Measurements from ENCODE around the gene SGPP2.
"Not testable (repeated sequence)": the region's sequence is repeated elsewhere in the genome, so short reads cannot be mapped to it uniquely, and the experiment has no call there.

Gene SGPP2

DNA sequence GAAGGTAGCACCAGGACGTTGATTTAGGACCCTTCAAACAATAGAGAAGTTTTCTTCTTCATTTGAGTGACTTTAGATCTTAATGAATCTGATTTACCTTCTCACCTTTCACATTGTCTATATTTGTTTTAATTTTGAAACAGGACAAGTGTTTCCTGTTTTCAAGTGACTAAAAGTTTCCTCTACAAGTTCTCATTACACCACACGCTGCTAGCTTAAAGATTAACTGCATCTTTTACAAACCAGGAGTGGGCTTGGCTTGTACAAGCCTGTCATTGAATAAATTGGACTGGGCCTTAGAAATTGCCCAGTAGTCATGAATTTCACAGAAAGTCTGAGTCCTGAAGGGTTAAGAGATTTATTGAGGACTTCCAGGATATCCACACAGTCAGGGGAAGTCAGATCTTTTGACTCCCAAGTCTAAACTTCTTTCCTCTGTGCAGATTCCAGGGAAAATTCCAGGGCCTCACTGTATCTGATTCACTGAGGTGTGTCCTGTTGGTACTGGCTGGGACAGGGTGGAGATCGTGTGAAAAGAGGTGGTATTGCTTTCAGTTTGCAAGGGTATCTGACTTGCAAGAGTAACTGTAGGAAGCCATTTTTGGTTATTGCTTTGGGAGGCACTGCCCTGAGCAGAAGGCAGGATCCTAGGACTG is 3.4 kb downstream of the SGPP2 start:
- DNase-seq: peak; percentile 20

DNA sequence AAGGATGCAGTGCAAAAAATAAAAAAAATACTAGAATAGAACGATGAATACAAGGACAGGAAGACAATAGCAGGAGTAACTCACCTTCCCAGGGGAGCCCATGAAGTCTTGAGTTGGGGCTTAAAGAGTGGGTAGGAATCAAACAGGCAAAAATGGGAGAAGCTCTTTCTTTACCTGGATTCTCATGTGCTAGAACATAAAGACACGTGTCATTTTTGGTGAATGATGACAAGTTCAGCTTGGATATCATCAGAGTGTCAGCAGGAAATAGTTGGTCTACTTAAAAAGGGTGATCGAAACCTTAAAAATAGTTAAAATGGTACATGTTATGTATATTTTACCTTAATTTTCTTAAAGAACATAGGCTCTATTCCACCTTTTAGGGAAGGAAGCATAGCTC is 5.7 kb downstream of the SGPP2 start:
- no peak for DNase-seq

DNA sequence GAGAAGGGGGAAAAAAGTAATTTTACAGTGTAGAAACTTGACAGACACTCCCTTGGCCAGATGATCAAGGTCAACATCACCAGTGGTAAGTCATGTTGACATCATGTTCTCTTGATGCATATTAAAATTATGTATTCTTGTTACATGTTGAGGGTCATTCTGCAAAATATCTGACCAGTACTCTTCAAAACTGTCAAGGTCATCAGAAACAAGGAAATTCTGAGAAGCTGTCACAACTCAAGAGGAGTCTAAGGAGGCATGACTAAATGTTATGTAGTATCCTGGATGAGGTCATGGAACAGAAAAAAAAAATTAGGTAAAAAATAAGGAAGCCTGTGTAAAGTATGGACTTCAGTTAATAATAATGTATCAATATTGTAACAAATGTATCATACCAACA is 6.3 kb downstream of the SGPP2 start:
- no peak for DNase-seq

DNA sequence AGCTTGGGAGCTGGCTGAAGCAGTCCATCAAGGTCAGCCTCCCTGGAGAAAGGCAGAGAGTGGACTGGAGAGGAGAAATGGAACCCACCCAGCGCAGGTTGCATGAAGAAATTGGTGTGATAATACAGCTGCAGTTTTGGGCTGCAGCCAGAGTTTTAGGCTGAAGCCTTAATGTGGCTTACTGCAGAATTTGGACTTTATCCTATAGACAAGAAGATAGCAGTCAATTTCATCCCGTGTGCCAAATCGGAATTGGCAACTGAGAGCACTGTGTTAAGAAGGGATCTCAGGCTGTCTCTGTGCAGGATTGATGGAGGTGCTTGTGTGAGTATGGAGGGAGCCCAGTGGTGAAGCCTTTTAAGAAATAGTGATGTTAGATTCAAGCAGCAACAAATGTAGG is 7.5 kb downstream of the SGPP2 start:
- DNase-seq: no peak

DNA sequence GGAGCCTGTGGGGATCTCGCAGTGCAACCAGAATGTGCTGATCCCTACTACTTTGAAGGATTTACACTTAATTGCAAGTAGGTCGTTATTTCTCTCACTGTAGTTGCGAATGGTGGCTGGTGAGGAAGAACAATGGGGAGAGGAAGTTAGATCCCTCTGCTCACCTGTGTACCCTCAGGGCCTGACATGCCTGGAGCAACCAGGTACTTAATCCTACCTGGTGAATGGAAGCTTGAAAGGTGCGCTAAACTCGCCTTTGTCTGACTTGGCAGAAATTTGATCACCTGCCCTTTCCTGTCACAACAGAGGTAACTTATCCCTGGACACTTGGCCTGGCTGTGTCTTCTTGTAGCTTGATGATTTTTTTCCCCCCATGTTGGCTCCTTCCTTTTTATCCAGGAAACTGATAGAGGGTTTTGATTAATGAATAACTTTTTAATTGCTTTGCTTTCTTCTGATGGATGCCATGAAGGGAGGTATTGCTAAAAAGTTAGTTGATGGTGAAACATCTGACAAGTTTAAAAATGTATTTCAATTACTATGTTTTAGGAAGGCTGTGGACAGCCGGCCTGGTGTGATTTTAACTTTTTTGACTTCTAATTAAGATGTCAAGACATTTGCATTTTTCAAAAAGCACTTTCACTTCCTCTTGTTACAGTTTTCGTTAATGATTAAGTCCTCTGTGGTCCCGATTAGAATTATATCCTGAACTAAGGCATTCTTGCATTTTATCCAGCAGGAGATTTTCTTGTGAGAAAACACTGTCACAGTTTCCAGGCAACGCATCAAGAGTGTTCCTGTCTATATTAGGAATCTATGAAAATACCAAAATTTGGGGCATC is 9.2 kb downstream of the SGPP2 start:
- DNase-seq: no peak

DNA sequence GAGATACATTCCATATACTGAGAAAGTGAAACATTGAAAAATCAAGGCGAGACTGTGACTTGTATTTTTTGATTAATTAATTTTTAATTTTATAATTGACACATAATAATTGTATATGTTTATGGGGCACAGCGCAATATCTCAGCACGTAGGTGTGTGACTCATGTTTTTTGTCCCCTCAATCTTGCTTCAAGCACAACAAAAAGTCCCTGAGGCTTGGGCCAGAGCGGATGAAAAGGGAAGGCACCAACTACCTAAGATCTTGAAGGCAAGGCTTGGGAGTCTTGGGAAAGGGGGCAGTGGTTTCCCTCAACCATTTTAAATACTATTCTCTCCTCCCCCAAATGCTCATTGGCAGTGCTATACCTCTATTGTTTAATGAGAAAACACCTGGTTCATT is 9.9 kb downstream of the SGPP2 start:
- DNase-seq: no peak

DNA sequence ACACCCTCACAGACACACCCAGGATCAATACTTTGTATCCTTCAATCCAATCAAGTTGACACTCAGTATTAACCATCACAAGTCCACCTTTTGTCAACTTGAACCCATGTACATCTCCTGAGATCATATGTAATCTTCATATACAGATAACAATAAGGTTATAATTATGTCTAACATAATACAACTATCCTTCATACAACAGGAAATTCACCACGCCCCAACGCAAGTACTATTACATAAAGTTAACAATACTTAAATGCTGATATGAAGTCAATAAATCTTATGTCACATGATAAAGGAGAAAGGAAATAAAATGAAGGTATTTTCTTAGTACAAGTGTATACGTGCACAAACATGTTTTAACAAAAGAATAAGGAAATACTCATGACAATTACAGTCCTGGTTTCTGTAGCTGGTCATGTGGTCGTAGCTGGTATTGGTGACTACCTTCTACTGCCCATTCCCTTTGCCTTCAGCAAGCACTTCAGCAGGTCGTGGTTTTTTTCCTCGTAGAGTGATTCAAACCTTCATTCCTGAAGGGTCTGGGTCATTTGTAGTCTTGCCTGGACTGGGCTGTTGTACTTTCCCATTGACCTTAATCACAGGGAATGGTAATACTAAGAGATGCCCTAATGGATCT is 11.2 kb downstream of the SGPP2 start:
- DNase-seq: not testable (repeated sequence)

DNA sequence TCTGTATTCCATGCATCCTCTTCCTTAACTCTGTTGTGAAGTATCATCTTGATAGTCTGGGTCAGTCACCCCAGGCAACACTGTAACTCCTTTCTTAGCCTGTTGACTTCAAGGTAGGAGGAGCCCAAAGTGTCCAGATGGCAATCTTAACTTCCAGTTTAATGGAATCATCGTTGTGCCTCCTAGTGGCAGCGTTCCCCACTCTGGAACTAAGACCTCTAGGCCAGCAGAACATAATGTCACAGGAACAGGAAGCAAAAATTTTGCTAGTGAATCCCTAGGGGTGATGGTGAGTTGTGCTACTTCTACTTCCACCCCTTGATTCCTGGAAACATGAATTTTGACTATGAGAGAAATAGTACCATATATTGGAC is 11.7 kb downstream of the SGPP2 start:
- no peak for DNase-seq

DNA sequence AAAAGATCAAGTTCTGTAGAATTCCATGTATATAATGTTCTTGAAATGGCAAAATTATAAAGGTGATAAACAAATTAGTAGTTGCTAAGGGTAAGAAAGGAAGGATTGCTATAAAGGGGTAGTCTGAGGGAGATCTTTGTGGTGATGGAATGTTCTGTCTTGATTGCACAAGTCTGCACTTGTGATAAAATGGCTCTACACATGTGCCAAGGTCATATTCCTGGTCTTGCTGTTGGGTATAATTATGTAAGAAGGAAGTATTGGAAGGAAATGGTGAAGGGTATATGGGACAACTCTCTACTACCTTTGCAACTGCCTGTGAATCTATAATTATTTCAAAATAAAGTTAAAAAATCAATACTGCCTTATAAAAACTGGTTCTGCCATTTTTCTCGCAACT is 15.3 kb downstream of the SGPP2 start:
- no peak for DNase-seq

DNA sequence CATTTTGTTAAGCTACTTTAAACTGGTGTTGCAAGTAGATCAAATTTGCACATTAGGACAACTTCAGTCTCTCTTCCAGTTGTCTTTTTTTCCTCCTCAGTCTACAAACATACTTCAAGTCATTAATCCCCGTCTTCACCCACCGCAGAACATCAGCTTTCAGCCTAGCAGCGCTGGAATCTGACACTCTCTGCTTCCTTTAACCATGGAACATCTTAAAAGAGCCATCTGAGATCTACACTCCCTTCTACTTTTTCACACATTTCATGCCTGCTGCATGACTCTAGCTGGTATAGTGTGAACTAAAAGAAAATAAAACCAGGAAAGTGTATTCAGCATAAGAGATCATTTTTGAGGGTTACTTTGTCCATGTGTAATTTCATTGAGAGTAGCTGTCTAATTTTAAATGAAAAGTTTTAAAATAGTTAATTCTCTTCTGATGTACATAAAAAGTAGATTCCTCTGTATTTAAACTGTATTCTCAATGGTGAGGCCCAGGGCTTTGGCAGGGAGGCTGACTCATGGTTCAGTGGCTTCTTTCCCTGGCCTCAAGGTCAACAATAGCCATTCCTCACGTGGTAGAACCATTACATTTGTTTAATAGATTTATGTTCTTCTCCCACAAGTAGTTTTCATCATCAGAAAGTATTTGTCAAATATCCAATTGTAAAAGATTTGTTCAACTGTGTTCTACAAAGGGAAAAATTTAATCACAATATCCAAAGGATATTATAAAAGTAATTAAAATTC is 16.5 kb downstream of the SGPP2 start:
- no peak for DNase-seq

DNA sequence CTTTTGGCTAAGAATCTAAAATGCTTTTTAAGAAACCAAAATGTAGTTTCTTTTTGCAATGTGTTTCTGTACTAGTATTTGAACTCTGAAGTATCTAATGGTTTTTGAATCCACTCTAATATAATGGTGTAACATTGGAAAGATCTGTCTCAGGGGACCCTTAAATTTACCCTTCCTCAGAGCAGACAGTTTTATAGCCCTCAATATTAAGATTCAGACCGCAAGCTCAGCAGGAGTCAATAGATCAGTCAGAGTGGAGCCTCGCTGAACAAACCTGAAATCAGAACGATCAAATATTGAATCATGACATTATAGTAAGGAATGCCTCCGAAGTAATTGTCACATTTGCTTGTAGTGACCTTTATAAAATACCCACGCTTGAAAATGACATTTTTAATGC is 18.3 kb downstream of the SGPP2 start:
- DNase-seq: no peak

DNA sequence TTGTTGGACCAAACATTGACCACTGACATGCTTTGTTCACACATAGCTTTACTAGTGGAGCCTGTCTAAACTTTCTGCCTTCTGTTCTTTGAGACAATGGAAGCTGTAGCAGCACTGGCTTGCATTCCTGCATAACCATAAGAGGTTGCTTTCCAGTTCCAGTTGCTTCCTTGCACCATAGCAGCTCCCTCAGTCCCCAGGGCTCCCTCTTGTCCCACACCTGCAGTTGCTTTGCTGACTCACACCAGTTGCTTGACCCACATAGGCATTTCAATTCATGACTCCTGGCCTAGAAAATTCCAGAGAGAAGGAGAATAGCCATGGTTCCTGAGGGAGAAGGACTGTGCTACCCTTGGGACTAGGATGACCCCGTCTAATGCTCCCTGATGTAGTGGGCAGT is 20.9 kb downstream of the SGPP2 start:
- no peak for DNase-seq

DNA sequence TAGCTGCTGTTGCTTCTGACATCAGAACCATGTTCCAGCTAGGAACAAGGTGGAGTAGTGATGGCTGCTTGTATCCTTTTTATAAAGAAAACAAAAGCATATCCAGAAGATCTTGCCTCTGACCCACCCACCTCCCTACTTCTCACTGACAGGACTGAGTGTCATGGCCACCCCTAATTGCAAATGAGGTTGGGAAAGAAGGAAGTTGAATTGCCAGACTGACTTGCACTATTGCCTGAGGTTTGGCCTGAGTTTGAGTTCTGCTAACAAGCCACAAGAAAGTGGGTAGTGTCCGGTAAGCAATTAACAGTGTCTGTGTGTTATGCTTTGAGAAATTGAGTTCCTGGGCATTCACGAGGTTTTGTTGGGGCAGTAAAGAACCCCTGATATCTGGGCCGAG is 22.8 kb downstream of the SGPP2 start:
- DNase-seq: no peak

DNA sequence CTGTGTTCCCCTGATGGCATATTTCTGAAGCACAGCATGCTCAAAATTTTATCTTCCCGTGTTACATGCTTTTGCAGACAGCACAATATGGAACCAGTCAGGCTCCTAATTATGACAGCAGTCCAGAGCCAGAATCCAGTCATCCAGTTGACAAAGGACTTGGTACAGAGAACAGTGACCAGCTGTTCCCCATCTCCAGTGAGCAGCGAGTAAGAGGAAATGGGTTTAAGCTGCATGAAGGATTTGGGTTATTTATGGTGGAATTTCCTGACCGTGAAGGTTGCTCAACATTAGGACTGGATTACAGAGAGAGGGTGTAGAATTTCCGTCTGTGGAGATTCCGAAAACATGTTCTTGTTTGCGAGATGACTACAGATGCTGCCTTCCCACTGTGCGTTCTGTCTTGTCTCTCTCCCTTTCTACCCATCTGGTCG is 24.4 kb downstream of the SGPP2 start:
- DNase-seq: no peak

DNA sequence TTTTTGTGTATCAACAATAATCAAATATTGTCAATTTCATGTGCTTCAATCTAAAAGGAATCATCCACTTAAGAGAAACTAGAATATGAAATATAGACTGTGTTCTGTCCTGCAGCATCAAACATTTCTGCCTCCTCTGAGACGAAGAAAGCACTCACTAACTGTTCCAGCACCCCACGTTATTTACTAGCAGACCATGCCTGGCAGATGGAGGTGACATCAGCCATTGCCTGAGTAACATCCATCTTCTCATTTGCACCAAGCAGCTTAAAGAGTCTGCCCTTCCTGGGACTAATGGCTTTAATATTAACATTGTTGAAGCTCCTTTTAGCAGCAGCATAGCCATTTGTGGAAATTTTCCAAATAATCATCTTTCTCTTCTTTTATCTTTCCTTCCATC is 25.7 kb downstream of the SGPP2 start:
- no peak for DNase-seq

DNA sequence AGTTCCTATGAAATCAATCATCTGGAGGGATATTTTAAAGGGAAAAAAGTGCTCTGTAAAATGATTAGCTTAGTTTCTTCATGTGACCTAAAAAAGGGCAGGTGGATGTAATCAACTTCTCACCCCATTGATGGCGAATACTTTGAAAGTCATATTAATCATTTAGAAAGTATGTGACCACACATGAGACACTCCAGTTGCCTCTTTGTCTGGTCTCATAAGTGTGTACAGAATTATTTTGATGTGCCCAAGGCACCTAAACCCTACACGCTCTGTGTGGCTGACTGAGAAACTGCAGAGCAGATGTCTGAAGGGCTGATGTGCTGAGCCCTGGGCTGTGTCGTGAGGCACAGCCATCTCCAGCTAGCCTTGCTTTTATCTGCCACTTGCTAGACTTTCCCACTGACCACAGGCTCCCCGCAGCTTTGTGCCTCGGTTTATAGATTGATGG is 26.9 kb downstream of the SGPP2 start:
- DNase-seq: no peak

DNA sequence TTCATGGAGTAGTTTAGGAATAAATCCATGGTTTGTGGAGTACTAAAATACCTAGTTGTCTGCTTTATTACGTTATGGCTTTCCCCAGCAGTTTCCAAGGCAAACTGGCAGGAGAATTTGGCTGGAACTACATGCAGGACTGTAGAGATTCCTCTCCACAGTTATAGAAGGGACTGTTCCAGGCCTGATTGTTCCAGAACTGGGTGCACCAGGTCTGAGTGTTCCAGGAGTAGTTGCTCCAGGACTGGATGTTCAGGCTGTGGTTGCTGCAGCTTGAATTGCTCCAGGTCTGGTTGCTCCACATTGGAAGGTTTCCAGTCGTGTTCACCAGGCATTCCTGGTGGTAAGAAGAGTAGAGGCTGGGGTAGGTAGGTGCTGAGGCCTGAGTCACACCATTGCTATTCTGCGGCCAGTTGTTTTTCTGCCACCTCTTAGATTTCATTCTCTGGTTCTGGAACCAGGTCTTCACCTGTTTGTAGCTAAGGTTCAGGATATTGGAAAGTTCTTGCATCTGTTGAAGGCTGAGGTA is 28.1 kb downstream of the SGPP2 start:
- no peak for DNase-seq

DNA sequence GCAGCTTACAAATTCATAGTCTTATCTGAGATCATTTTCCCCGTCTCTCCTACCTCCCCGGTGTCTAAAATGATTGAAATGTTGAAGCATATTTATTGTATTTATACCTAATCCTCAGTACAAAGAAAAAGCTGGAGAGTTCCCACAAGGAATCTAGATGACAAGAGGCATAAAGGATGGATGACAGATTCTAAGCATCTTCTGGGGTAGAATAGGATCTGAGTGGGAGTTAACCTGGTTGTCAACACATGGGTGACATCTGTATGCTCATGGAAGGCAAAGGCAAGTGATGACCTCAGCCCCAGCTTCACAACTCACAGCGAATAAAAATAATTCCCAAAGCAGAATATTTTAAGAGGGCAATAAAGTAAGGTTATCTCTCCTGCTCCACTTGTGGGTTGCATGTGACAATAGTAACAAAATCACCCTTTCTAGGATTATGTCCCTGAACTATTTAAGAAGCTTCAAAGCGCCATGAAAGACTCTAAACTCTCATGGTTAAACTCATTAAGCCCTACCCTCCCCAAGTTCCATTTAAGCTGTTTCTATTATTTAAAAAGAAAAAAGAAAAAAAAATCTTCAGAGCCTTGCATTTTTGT is 32.2 kb downstream of the SGPP2 start:
- no peak for DNase-seq

DNA sequence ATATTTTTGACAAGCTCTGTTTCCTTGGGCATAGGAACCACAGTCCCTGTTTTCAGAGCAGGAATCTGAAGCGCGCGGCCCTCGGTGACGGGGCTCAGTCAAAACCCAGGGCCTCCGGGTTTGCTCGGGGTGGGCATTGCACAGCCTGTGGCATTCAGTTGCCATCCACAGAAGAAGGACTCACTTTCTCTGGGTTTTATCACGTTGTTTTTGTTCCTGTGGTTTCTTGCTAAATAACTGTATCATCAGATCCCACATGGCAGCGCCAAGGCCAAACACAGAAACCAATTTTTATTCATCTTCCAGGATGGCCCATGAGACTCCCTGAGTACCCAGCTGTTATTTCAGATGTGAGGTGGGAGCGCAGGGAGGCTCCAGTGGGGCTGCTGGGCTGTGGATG is 35.6 kb downstream of the SGPP2 start:
- DNase-seq: no peak

DNA sequence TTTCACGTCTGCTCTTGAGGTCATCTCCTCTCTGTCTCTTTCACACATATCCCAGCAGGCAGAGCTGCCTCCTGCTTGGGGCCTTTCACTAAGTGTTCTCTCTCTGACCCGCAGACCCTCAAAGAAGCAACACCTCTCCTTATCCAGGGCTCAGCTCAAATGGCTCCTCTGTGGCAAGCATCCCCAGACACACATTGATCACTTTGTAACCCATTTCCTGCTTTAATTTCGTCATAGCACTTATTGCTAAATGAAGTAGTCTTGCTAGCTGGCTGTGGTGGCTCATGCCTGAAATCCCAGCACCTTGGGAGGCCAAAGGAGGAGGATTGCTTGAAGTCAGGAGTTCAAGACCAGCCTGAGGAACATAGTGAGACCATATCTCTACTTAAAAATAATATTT is 41.4 kb downstream of the SGPP2 start:
- DNase-seq: no peak

DNA sequence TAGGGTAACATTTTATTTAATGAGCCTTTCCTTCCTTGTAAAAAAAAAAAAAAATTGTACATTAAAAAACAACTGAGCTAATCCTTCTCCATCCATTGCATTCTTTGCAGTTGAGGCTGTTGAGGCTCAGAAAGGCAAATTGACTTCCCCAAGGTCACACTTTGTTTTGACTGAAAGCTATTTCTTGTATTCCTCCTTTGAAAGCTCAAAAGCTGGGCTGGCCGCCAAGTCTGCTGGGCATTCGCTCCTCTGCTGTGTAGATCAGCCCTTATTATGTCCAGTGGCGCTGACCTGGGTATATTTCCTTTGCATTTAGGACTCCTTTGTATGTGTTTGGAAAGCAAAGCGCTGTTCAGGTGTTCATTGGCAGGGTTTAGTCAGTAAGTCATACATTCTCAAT is 44.0 kb downstream of the SGPP2 start:
- DNase-seq: no peak

DNA sequence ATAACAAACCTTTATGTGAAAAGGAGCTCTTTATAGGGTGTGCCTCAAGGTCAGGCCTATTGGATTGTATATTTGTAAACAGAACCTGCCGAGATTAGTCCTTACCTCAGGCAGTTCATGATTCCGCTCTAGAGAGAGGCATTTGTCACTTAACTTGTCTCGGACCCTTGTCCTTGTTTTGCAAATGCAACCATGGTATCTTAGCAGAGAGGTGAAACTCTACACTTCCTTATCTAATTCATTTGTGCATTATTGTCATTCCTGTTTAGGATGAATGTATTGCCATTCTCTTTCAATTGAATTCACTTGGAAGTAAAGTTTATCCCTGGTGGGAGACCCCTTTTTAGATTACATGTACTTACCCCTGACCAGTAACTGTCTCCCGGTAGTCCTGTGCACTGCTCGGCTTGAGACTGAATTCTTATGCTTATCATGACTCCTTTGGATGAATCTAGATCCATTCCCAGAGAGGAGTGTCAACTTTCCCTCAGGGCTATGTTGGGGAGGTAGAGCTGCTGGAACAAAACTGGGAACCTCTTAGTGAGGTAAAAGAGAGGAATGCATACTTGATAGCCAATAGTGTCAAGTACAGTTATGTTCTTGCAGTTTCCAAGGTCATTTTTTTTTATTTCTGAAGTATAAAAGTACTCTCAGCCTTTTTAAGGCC is 46.6 kb downstream of the SGPP2 start:
- DNase-seq: no peak

Data from CD4-positive, alpha-beta T cell treated with Interleukin-21 for 1 hour (primary cell).